Measurements from ENCODE around the gene RTTN.

Gene RTTN

DNA sequence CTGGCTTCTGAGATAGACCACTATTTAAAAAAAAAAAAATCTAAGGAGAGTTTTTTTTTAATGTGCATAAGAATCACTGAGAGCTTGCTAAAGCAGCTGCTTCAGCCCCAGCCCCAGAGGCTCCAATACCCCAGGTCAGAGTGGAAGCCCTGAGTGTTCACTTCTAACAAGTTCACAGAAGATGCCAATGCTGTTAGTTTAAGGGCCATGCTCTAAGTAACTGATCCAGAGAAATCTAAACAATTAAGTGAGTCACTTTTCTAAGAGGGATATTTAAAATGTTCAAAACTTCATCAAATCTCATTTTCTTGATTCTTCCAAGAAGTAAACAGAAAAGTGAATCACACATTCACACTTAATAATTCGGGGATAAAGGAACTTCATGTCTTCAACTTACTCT, 131.4 kb downstream of the RTTN start:
- DNase-seq: no peak

DNA sequence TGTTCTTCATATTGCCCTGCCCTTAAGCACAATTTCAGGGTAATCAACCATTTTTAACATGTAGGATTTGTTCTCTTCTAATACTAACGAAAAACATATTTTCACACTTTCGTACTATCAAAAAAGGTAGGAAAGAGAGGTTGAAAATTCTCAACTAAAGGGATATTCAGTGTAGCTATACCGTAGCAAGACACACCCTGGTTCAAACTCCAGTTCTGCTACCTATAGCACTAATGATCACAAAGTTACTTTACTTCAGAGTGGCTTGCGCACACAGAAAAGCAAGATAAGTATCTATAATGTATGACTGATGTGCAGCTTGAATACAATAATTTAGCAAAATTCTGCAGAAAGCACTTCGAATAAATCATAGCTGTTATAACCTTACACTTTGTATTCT, 132.1 kb downstream of the RTTN start:
- no peak for DNase-seq

DNA sequence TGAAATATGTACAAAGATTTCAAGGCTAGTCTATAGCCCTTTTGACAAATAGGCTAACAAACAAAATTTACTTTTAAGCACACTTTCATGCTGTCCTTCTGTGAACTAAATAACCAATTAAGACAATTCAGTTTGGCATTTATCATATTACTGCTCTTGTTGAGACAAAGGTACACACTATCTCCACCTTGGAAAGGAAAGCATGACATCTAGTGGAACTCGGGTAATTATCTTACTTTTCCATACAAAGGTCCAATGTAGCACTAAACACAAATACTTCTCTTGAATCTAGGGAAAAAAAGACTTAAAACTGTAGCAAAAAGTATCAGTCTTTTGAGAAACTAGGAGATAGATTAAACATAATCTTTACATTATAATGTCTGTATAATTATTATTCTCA, 132.8 kb downstream of the RTTN start:
- no peak for DNase-seq

DNA sequence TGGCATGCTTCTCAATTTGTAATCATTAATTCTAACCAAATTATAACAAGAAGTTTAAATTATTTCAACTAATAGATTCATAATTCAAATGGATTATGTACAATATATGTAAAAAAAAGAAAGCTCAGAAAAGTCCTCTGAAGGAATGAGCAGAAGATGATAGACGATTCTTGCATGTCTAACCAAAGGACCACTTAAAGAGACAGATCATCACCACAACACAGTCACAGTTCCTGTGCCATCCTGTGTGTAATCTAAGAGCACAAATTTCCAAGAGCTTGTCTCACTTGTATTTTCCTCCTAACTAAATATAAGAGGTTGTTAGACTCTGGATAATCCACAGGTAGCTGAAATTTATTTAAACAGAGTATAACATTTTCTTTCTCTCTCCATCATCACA, 135.5 kb downstream of the RTTN start:
- no peak for DNase-seq

DNA sequence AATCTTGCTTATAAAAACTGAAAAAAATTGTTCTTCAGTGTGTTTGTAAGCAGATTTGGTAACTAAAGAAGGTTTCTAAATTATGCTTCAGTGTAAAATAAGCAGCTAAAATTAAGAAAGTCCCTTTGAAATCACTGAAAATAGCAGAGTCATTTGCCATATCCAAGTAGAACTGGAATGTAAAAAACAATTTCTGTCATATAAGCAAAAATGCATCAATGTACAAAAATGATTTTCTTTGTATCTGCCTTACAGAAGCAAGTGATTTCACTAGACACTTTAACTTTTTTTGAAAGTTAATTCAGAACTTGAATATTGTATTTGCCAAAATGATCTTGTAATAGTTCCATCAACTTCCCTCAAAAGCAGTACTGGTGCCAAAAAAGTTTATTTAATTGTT, 136.1 kb downstream of the RTTN start:
- DNase-seq: no peak

DNA sequence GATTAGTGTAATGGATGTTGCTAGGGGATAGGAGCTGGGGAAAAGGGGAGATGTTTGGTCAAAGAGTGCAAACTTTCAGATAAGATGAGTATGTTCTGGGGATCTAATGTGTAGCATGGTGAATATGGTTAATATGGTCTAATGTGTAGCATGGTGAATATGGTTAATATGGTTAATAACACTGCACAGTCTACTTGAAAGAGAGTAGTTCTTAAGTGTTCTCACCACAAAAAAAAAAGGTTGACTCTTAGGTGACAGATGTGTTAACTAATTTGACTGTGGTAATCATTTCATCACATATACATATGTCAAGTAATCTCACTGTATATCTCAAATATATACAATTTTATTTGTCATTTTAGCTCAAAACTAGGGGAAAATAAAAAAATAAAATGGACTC, 136.5 kb downstream of the RTTN start:
- DNase-seq: no peak

DNA sequence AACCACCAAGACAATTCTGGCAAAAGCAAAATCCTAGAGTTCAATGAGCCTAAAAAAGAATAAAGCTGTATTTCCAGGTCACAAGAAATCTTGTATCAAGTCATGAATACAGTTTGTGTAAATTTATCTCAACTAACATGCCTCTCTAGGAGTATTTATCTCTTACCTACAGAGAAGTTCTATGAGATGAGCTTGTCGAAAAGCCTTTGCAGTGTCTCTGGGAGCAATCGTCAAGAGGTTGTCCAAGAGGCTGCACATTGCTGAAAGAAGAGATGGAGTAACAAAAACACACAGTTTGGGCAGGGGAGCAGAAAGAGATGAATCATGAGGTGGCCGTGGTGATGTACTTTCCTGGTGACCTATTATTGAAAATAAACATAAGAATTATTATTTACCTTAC, 145.8 kb downstream of the RTTN start:
- no peak for DNase-seq

DNA sequence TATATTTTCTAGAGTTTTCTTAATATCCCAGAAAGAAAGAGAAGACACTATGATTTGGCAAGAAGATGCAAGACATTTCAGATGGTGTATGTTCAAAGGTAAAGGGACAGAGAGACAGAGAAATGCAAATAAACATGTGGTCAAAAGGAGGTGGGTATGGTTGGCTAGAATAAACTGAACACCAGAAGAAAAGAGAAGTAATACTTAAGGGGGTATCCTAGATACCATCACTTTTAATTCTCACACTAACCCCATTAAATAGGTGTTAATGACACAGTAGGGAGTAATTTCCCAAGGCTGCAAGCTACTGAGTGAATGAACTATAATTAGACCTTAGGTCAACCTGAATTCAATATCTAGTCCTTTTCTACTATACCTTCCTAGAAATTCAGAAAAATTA, 146.6 kb downstream of the RTTN start:
- DNase-seq: no peak

DNA sequence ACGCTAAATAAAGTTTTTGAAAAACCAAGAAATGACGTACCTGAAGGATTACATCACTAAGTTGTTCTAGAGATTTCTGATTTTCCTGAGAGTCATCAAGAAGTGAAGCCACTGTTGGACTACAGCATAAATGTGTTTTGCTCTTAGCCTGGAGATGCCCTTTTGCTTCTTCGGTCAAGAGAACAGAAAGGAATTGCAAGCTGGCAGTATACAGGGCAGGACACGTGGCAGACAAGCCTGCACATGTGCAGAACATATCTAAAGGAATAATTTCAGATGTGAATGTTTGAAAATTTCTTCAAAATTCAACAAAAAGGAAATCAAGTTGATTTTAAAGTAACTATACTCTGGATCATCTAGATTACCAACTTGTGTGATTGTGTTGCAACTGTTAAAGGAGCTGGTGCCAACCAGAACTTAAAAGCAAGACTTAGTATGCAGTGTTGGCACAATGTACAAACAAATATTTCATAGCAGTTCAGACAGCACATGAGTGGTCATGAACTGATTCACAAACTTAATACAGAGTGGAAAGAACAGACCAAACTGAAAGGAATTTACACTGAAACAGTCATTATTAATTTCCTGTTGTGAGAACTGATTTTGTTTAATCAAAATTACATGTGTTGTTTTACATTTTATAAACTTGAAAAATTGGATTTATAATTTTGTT, 157.4 kb downstream of the RTTN start:
- DNase-seq: no peak

DNA sequence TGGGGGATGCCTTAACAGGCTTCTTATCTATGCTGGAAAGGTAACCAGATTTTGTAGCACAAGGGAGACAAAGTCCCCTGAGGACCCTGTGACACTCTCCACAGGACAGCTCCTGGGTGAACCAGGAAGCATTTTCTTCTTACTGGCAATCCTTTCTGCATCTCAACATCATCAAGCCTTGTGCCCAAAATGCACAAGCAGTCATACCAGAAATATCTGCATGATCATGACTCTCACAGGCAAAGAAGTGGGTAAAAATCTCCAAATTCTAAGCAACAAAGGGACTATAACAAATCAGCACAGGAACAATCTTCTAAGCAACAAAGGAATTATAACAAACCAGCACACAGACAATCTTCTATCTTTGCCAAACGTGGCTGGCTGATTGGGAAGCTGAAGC, 158.7 kb downstream of the RTTN start:
- no peak for DNase-seq

DNA sequence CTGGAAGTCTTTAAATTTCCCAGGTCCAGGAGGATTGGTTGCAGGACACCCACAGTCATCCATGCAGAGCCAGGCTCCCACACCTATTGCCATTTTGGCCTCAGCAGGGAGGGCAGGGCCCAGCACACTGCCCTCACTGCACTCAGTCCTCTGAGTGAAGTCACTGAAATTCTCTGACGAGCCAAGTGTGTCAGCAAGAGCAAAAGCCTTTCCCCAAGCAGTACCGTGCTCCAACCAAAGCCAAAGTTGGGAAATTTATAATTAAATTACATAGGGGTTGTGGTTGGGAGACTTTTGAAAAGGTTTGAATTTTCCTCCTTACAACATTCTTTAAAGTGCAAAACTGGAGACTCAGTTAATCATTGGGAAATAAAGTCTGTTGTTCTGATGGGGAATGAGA, 159.3 kb downstream of the RTTN start:
- DNase-seq: no peak

DNA sequence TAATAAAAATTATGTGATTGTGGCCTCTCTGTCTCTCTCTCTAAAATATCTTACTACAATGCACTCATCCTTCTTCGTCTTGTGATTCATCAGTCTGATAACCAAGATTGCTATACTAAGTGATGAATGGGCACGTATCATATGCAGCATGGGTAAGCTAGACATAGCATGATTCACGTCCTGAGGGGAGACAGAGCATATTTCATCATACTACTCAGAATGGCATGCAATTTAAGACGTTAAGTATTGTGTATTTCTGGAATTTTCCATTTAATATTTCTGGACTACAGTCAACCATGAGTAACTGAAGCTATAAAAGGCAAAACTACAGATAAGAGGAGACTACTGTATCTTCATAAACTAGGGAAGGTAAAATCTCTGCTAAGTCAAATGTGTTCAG, 160.9 kb downstream of the RTTN start:
- DNase-seq: no peak

DNA sequence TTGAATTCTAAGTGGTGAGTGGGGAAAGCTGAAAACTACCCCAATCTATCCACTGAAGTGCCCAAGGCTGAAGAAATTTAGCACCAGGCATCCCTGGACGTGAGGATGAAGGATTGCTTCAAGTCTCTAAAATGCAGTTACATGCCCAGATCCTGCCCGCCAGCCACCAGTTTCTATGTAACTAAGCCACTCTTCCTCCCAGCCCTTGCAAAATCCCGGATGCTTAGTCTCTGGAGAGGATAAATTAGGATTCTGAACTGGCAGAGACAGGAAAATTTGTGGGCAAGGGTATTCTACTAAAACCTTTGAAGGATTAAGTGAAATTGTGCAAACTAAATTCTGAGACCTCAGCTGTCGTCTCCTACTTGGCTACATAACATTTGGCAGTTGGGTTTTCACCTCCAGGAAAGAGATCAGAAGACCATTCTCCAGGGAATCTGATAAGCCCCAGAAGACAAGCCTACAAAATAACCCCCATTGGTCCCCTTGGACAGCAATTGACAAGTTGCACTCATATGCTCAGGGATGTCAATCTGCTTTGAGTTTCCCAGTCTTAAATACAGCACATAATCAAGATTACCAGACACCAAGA, 163.9 kb downstream of the RTTN start:
- no peak for DNase-seq

DNA sequence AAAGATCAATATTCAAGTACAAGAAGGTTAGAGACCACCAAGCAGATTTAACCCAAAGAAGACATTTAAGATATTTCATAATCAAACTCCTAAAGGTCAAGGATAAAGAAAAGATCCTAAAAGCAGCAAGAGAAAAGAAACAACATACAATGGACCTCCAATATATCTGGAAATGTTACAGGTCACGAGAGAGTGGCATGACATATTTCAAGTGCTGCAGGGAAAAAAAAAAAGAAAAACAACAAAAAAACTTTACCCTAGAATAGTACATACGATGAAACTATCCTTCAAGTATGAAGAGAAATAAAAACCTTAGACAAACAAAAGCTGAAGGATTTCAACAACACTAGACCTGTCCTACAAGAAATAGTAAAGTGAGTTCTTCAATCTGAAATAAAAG, 166.3 kb downstream of the RTTN start:
- no peak for DNase-seq

DNA sequence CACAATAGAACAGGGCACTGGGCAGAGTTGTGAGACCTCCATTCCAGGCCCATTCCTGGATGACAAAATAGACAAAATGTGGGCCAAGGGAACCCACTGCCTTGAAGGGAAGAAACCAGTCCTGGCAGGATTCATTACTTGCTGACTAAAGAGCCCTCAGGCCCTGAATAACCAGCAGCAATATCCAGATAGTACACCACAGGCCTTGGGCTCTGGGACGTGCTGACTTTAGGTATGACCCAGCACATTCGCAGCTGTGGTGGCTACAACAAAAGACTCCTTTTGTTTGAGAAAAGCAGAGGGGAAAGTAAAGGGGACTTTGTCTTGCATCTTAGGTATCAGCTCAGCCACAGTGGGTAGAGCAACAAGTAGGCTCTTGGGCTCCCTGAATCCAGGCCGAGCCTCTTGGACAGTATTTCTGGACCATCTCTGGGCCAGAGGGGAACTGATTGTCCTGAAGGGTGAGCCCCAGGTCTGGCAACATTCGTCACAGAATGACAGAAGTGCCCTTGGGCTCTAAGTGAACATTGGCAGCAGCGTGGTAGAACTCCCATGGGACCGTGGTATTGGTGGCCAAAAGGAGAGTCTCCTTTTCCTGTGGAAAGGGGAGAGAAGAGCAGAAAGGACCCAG, 167.9 kb downstream of the RTTN start:
- no peak for DNase-seq

DNA sequence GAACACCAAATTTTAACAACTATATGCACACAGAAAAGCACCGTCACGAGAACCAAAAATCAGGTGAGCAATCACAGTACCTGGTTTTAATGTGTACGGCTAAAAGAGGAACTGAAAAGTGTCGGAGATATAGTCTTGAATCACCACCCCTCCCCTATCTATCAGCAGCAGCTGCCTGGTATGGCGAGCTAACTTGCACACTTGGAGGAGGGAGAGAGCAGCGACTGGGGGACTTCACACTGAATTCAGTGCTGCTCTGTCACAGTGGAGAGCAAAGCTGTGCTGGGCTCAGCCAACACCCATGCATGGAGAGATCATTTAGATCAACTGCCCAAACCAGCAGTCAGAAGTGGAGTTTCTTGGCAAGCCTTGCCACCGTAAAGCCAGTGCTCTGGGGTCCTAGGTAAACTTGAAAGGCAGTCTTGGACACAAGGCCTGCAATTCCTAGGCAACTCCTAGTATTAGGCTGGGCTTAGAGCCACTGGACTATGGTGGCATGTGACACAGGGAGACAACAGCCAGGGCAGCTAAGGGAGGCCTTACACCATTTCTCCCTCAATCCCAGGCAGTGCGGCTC, 168.6 kb downstream of the RTTN start:
- DNase-seq: no peak

DNA sequence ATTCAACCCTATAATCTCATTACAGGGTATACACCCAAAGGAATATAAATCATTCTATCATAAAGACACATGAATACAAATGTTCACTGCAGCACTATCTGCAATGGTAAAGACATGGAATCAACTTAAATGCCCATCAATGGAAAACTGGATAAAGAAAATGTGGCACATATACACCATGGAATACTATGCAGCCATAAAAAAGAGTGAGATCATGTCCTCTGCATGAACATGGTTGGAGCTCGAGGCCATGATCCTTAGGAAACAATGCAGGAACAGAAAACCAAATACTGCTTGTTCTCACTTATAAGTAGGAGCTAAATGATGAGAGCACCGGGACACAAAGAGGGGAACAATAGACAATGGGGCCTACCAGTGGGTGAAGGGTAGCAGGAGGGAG, 169.3 kb downstream of the RTTN start:
- no peak for DNase-seq

DNA sequence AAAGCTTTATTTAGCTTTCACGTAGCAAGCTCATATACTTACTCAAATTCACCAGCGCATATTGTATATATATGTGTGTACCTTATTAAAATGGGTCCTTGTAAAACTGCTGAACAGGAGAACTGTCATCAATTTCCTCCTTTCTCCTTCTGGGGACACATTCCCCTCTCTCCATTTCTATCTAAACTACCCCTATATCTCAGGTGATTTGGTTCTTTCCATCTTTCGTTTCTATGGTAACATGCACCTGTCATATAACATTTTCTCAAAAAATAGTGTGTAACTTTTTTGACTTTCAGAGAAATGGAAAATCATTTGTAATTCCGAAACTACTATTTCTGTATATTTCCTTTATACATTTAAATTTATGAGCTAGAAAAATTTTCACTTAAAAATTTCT, 174.3 kb downstream of the RTTN start:
- DNase-seq: no peak

DNA sequence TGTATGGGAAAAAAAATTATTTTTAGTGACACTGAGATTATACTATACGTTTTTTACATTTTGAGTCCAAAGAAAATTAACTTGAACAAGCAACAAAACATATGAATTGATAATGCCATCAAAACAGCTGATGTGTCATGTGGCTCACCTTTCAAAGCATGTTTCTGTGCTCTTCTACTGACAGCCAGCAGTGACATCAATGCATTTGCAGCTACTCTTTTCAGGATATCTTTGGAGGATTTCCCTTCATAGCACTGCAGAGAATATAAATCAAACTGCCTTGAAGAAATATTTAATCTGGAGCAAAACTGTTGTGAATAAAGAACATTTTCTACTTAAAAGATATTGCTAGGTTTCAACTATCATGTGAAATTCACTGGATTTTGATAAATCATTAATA, 174.8 kb downstream of the RTTN start:
- no peak for DNase-seq

DNA sequence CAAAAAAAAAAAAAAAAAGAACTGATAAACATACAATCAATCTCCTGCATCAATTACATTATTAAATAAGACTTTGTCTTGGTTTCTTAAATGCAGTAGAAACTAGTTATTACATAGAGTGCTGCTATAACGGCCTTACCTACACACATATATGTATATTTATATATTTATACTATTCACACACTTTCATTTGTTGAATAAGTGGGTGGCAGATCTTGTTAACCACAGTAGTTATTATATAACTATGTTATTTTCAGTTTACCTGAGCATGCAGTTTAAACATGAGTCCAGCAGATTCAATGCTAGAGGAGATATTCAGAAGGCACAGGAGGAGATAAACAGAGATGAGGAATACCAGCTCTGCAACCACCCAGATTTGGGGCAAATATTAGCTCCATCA, 176.3 kb downstream of the RTTN start:
- DNase-seq: no peak

DNA sequence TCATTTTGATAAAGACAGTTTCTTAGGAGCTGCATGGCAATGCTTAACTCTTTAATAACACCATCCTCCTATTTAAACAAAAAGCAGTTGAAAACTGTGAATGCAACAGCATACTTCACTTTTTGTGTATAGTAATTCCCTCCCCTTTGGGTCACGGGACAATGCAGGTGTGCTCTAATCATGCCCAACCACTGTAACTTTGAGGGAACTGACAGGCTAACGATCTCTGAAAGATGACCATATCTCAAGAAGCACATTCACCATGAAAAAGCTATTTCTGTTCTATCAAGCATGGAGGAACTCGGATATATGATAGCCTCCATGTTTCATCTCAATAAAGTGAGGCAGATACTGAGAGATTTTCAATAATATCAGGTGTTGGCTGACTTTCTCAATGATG, 176.8 kb downstream of the RTTN start:
- no peak for DNase-seq

DNA sequence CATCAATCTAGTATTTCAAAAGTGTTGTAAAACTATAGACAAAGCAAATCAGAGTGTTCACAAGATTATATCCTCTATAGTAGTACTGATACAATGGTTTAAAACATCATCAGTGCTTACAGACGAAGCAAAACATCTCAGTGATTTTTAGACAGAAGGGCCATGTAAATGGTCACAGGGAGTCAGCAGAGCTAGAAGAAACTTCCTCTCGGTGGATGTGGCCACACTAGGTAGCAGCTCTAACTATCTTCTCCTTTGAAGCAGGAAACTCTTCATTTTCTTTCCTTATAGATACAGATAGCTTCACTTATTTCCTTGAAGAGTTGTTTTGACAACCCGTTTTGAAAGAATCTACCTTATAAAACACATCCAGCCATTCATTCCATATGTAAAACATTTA, 177.4 kb downstream of the RTTN start:
- no peak for DNase-seq

DNA sequence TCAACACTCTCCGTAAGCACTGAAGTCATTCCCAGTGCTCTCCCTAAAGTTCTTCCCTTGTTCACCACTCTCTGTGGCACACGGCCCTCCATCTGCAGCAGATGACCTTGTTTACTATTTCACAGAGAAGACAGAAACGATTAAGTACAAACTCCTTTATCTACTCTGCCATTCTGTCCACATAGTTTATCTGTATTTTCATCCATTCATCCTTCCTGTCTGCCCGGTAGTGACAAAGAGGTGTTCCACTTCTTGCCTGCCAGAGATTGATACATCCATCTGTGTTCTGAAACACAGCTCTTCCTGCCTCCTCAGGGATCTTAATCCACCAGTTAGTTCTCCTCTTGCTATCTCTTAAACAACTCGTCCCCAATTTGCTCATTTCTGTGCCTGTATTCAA, 179.9 kb downstream of the RTTN start:
- DNase-seq: no peak

DNA sequence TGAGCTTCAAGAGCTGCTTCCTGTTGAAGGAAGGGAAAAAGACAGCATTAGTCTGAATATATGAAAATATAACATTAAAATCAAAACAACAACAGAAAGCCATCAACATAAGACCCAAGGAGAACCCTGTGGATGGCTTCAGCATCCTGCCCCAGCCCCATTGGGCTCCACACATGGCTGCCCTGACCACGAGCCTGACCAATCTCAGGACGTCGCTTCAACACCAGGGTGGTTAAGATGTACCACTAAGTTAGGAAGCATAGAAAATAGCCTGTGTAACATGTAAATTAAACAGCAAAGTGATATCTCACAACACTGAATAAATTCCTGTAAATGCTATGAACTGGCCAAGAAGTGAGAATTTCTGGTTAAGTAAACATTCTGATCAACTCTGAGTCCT, 180.7 kb downstream of the RTTN start:
- DNase-seq: no peak

DNA sequence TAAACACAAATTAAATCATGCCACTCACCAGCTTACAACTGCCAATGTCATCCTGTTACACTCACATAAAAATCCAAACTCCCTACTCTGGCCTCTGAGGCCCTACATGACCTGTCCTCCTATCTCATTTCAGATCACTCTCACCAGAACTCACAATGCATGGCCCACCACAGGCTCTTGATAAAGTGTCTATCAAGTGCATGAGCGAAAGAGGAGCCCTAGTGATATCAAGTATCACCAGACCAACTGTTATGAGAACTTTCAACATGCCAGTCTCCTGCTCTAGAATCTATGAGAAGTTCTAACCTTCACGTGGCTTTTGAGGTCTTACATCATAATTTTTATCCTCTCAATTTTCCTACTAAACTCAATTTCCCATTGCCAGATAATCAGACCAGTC, 181.4 kb downstream of the RTTN start:
- no peak for DNase-seq
